Measurements from ENCODE around the gene PLXNB3. TPM values are rescaled to one million over a fixed set of nuclear protein-coding genes. Genes with fewer than 3 reads are reported as not detected.

Gene PLXNB3
- total RNA-seq, 3 donors from 2014 or later: 12.3 to 17.9 (median 13.4) TPM

- no peaks in the 10 kb centered on the region for H3K4me1 ChIP-seq
- no peaks in the 10 kb centered on the region for H3K36me3 ChIP-seq
- no peak for DNase-seq (ENCODE audit: low spot score in 2 of 2)
- H3K27me3 ChIP-seq: peaks cover 0 to 58% of the 10 kb centered on the region in 2 donors
- H3K4me3 ChIP-seq: no peak overlapping the region
- H3K9me3 ChIP-seq: no peaks in the 10 kb centered on the region
- TF ChIP-seq POLR2AphosphoS5 (IDR thresholded peaks at IDR 0.05): no peak
- TF ChIP-seq POLR2A (IDR thresholded peaks at IDR 0.05): no peak
- TF ChIP-seq CTCF (IDR thresholded peaks at IDR 0.05): no peak
- no peak overlapping the region for H3K27ac ChIP-seq
- intact Hi-C loops (cut with DNase I; ENCODE audit: low total_unique reads): no loop called here
Measured at GRCh38 chrX:153778181-153778580, 14.1 kb downstream of the PLXNB3 start.

DNA sequence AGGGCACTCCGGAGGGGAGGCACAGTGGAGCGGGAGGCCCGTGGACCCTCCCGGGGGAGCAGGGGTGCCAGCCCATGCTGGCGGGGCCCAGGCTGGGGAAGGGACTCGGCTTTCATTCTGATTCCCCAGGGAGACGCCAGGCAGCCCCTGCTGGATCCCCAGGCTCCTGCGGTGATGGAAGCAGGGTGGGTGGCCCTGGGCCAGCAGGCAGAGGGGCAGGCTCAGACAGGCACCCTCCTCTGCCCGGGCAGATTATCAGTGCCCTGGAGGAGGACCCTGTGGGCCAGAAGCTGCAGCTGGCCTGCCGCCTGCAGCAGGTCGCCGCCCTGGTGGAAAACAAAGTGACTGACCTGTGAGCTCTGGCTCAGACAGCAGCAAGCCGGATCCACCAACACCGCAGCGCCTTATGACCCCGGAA, 14.6 kb downstream of the PLXNB3 start:
- peak overlapping the region in 1 of 2 donors; percentile 19 for H3K27ac ChIP-seq

GRCh38 chrX:153779891-153780677, 16.0 kb downstream of the PLXNB3 start:
- H3K27ac ChIP-seq: no peak overlapping the region
- TF ChIP-seq POLR2A (IDR thresholded peaks at IDR 0.05): no peak
- TF ChIP-seq CTCF (IDR thresholded peaks at IDR 0.05): no peak
- no peak for TF ChIP-seq POLR2AphosphoS5 (IDR thresholded peaks at IDR 0.05)
- H3K4me3 ChIP-seq: peak overlapping the region in 1 of 3 donors; percentile 37

More for the DNA sequence above, 14.6 kb downstream of the PLXNB3 start:
- Histone ChIP-seq H3K36me3 (no peaks in the 10 kb centered on the region), H3K4me1 (no peaks in the 10 kb centered on the region), H3K4me3 (no peak overlapping the region), H3K9me3 (no peaks in the 10 kb centered on the region), H3K27me3 (peaks cover 0 to 61% of the 10 kb centered on the region in 2 donors)
- no peak for DNase-seq (ENCODE audit: low spot score in 2 of 2)
- intact Hi-C loops (cut with DNase I; ENCODE audit: low total_unique reads): no loop called here
- no peak for TF ChIP-seq POLR2A (IDR thresholded peaks at IDR 0.05)
- no peak for TF ChIP-seq POLR2AphosphoS5 (IDR thresholded peaks at IDR 0.05)
- no peak for TF ChIP-seq CTCF (IDR thresholded peaks at IDR 0.05)

DNA sequence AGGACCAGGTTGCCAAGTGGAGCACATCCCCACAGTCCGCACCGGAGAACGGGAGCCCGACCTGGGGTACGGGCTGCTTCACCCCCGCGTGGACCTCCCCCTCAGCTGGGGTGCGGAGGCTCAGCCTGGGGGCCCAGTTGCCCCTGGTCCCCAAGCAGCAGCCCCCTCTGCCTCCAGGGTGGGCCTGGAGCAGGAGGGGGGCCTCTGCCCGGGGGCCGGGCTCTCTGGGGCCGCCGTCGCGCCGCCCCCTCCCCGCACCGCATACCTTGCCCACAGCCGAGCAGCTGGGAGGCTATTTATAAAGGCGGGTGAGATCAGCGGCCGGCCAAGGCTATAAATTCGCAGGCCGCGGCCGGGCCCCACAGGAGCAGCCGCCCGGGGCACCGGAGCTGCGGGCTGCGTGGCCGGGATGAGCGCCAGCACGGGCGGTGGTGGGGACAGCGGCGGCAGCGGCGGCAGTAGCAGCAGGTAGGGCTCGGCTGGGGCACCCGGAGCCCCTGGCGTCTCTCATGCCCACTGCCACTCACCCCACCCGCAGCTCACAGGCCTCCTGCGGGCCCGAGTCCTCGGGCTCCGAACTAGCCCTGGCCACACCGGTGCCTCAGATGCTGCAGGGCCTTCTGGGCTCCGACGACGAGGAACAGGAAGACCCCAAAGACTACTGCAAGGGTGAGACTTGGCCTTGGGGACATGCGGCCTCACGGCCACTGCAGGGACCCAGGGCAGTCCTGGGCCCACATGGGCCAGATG, 16.8 kb downstream of the PLXNB3 start, which contains the start of gene SRPK3:
TSS of gene SRPK3 (plus strand) at position 364 of the 750 bp plus-strand sequence. CDS start at position 410, 46 bp downstream.
- TF ChIP-seq POLR2A (IDR thresholded peaks at IDR 0.05): no peak
- peak within 1 kb of the TSS in 2 of 3 donors; percentile 9 to 37 for H3K4me3 ChIP-seq
- H3K27ac ChIP-seq: peak within 1 kb of the TSS; percentile 32 to 33
- H3K36me3 ChIP-seq: no peaks in the 10 kb centered on the region
- no peaks in the 10 kb centered on the region for H3K4me1 ChIP-seq
- intact Hi-C loops (cut with DNase I; ENCODE audit: low total_unique reads): no loop called here
- no peak for DNase-seq (ENCODE audit: low spot score in 2 of 2)
- H3K27me3 ChIP-seq: peaks cover 0 to 62% of the 10 kb centered on the region in 2 donors
- no peaks in the 10 kb centered on the region for H3K9me3 ChIP-seq

More at GRCh38 chrX:153779891-153780677, 16.0 kb downstream of the PLXNB3 start:
- no peaks in the 10 kb centered on the region for H3K9me3 ChIP-seq
- DNase-seq (ENCODE audit: low spot score in 2 of 2): no peak
- no peaks in the 10 kb centered on the region for H3K36me3 ChIP-seq
- peaks cover 0 to 61% of the 10 kb centered on the region in 2 donors for H3K27me3 ChIP-seq
- intact Hi-C loops (cut with DNase I; ENCODE audit: low total_unique reads): no loop called here
- H3K4me1 ChIP-seq: no peaks in the 10 kb centered on the region

DNA sequence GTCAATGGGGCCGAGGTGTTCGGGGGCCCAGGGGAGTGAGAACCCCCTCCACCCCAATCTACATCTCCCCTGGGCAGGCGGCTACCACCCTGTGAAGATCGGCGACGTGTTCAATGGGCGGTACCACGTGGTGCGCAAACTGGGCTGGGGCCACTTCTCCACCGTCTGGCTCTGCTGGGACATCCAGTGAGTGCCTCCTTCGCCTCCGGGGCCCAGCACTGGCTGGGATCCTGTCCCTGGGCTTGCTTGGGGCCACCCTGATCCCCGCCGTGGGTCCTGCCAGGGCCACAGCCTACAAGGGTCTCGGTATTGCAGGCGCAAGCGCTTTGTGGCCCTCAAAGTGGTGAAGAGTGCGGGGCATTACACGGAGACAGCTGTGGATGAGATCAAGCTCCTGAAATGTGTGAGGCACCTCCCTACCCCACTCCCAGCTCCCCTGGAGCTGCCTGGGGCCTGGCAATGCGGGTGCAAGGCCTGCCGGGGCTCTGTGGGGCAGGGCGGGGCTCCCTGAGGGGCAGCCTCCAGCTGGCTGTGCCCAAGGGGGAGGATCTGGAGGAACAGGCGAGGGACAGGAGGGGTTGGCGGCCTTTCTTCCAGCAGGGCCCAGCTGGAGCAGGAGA, 17.5 kb downstream of the PLXNB3 start:
- H3K27ac ChIP-seq: peak overlapping the region; percentile 12 to 33
- H3K4me3 ChIP-seq: no peak overlapping the region
- intact Hi-C loops (cut with DNase I; ENCODE audit: low total_unique reads): no loop called here
- no peaks in the 10 kb centered on the region for H3K36me3 ChIP-seq
- H3K9me3 ChIP-seq: no peaks in the 10 kb centered on the region
- TF ChIP-seq POLR2AphosphoS5 (IDR thresholded peaks at IDR 0.05) (no peak), POLR2A (IDR thresholded peaks at IDR 0.05) (no peak), CTCF (IDR thresholded peaks at IDR 0.05) (no peak)
- DNase-seq (ENCODE audit: low spot score in 2 of 2): no peak
- no peaks in the 10 kb centered on the region for H3K4me1 ChIP-seq
- H3K27me3 ChIP-seq: peaks cover 0 to 69% of the 10 kb centered on the region in 2 donors
